ENCODE data around the gene IL15RA. TPM values are rescaled to one million over a fixed set of nuclear protein-coding genes. Genes with fewer than 3 reads are reported as not detected.

The IL15RA gene
- total RNA-seq, 3 donors from 2014 or later (not counting 1 experiment from before 2014, with no cell fraction given): 10.7 to 11.8 (median 11.3) TPM

DNA sequence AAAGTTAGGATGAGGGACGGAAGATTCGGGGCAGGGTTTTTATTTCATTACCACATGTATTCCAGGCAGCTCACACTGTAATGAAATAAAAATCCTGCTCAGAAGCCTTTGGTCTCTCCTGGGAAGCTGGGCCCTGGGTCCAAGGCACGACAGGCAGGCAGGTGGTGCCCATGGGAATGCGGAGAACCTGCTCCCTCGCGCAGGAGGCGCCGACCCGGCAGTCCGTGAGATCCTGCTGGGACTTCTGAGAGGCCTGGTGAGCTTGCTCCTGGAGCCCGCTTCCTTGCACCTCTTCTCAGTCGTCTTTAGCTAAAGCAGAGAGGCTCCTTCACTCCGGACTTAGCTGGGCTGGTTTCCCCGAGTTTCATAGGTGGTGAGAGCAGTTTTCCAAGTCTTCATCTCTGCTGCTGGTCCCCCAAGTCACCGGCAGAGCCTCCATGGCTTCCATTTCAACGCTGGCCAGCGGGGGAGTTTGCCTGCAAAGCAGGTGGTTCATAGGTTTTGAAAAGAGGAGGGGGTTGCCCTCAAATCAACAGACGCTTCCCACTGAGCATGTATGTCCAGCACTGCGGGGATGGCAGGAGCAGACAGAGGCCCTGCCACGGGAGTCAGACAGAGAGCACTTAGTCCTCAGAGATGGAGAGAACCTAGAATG is 24.5 kb downstream of the IL15RA start:
- no peaks in the 10 kb centered on the region for H3K9me3 Mint-ChIP-seq
- TF ChIP-seq, protein P1, sequence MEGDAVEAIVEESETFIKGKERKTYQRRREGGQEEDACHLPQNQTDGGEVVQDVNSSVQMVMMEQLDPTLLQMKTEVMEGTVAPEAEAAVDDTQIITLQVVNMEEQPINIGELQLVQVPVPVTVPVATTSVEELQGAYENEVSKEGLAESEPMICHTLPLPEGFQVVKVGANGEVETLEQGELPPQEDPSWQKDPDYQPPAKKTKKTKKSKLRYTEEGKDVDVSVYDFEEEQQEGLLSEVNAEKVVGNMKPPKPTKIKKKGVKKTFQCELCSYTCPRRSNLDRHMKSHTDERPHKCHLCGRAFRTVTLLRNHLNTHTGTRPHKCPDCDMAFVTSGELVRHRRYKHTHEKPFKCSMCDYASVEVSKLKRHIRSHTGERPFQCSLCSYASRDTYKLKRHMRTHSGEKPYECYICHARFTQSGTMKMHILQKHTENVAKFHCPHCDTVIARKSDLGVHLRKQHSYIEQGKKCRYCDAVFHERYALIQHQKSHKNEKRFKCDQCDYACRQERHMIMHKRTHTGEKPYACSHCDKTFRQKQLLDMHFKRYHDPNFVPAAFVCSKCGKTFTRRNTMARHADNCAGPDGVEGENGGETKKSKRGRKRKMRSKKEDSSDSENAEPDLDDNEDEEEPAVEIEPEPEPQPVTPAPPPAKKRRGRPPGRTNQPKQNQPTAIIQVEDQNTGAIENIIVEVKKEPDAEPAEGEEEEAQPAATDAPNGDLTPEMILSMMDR (IDR thresholded peaks at IDR 0.05): no peak
- Histone ChIP-seq H3K4me1 (ENCODE audit: control insufficient read depth, insufficient read depth, low read length) (no peaks in the 10 kb centered on the region), H3K36me3 (ENCODE audit: control insufficient read depth, insufficient read depth, low read length) (peaks cover 13% of the 10 kb centered on the region), H3K27me3 (ENCODE audit: control insufficient read depth, insufficient read depth, low read length) (no peaks in the 10 kb centered on the region), H3K9me3 (ENCODE audit: control insufficient read depth, insufficient read depth, low read length) (no peaks in the 10 kb centered on the region), H3K27ac (ENCODE audit: low read length) (no peak overlapping the region), H3K4me3 (ENCODE audit: low read length) (no peak overlapping the region)
- intact Hi-C loops (cut with micrococcal nuclease): no loop called here
- ATAC-seq (no peak), DNase-seq (no peak)
- H3K4me3 Mint-ChIP-seq: no peak overlapping the region
- no peak overlapping the region for H3K27ac Mint-ChIP-seq
- peaks cover 0 to 6% of the 10 kb centered on the region in 2 donors for H3K4me1 Mint-ChIP-seq
- H3K36me3 Mint-ChIP-seq: no peaks in the 10 kb centered on the region
- 95% methylated on average over 20 of the region's 20 CpGs for WGBS (ENCODE audit: insufficient coverage)
- H3K27me3 Mint-ChIP-seq (ENCODE audit: low read depth in 2 of 2): no peaks in the 10 kb centered on the region

GRCh38 chr10:5951721-5952407 is 25.5 kb downstream of the IL15RA start:
- no peaks in the 10 kb centered on the region for H3K9me3 ChIP-seq (ENCODE audit: control insufficient read depth, insufficient read depth, low read length)
- no peak for DNase-seq
- no peak overlapping the region for H3K27ac ChIP-seq (ENCODE audit: low read length)

DNA sequence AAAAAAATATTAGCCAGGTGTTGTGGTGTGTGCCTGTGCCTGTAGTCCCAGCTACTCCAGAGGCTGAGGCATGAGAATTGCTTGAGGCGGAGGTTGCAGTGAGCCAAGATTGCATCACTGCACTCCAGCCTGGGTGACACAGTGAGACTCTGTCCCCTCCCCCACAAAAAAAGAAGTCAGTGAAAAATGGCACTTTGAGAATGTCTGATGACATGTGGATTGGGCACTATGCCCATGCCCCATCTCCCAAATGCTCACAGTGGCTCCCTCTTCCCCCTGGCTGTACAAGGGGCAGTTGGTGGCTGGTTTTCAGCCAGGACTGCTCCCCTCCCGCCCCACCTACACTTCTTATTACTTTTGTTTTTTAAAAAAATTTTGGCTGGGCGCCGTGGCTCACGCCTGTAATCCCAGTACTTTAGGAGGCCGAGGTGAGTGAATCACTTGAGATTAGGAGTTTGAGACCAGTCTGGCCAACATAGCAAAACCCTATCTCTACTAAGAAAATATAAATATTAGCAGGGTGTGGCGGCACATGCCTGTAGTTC is 26.1 kb downstream of the IL15RA start:
- intact Hi-C loops (cut with micrococcal nuclease): no loop called here
- no peak overlapping the region for H3K4me3 ChIP-seq (ENCODE audit: low read length)
- Mint-ChIP-seq H3K27me3 (ENCODE audit: low read depth in 2 of 2) (no peaks in the 10 kb centered on the region), H3K4me3 (no peak overlapping the region), H3K36me3 (no peaks in the 10 kb centered on the region), H3K27ac (no peak overlapping the region), H3K9me3 (no peaks in the 10 kb centered on the region), H3K4me1 (peaks cover under 1 to 6% of the 10 kb centered on the region in 2 donors)
- H3K27ac ChIP-seq (ENCODE audit: low read length): no peak overlapping the region
- 98% methylated on average over 7 of the region's 7 CpGs for WGBS (ENCODE audit: insufficient coverage)
- H3K4me1 ChIP-seq (ENCODE audit: control insufficient read depth, insufficient read depth, low read length): peaks cover 2% of the 10 kb centered on the region
- TF ChIP-seq, protein P1 (IDR thresholded peaks at IDR 0.05): no peak
- no peaks in the 10 kb centered on the region for H3K9me3 ChIP-seq (ENCODE audit: control insufficient read depth, insufficient read depth, low read length)
- DNase-seq (no peak), ATAC-seq (no peak)
- peaks cover 8% of the 10 kb centered on the region for H3K36me3 ChIP-seq (ENCODE audit: control insufficient read depth, insufficient read depth, low read length)
- H3K27me3 ChIP-seq (ENCODE audit: control insufficient read depth, insufficient read depth, low read length): no peaks in the 10 kb centered on the region

More at GRCh38 chr10:5951721-5952407, 25.5 kb downstream of the IL15RA start:
- no peaks in the 10 kb centered on the region for H3K27me3 Mint-ChIP-seq (ENCODE audit: low read depth in 2 of 2)
- ATAC-seq: no peak
- H3K27ac Mint-ChIP-seq: no peak overlapping the region
- H3K36me3 ChIP-seq (ENCODE audit: control insufficient read depth, insufficient read depth, low read length): peaks cover 13% of the 10 kb centered on the region
- H3K9me3 Mint-ChIP-seq: no peaks in the 10 kb centered on the region
- H3K4me3 ChIP-seq (ENCODE audit: low read length): no peak overlapping the region
- TF ChIP-seq, protein P1 (IDR thresholded peaks at IDR 0.05): no peak
- H3K4me1 ChIP-seq (ENCODE audit: control insufficient read depth, insufficient read depth, low read length): no peaks in the 10 kb centered on the region
- H3K4me1 Mint-ChIP-seq: peaks cover 0 to 6% of the 10 kb centered on the region in 2 donors
- intact Hi-C loops (cut with micrococcal nuclease): no loop called here
- no peaks in the 10 kb centered on the region for H3K36me3 Mint-ChIP-seq
- H3K4me3 Mint-ChIP-seq: no peak overlapping the region
- no peaks in the 10 kb centered on the region for H3K27me3 ChIP-seq (ENCODE audit: control insufficient read depth, insufficient read depth, low read length)
- 94% methylated on average over 6 of the region's 6 CpGs for WGBS (ENCODE audit: insufficient coverage)

Data from natural killer cell (primary cell).